MM.1S (cell line): ENCODE data around the gene MANEAL.

ENCODE experiments used
- DNase-seq: peaks from one replicate; pipeline ENCODE4 v3.0.0-alpha.2; 2015
- H2AFZ ChIP-seq: fragments of 300-600 bp; sonication (generic); 2 replicates; pipeline ENCODE4 v1.6.0; 2016; ENCODE audit warnings: antibody characterized with exemption, low read length
- H3F3A ChIP-seq: fragments of 300-600 bp; sonication (generic); 2 replicates; pipeline ENCODE4 v1.6.1; 2016; ENCODE audit warnings: mild to moderate bottlenecking, antibody characterized with exemption, low read length, moderate library complexity, mixed read lengths; ENCODE audit not compliant: insufficient read depth
- H3K27ac ChIP-seq: fragments of 300-600 bp; sonication (generic); 2 replicates; pipeline ENCODE4 v1.5.1; 2016; ENCODE audit warnings: mild to moderate bottlenecking, low read length
- H3K27me3 ChIP-seq: fragments of 300-600 bp; sonication (generic); replicated peaks from 2 replicates; pipeline ENCODE4 v1.6.0; 2016; ENCODE audit warnings: low read length; ENCODE audit not compliant: insufficient read depth
- H3K36me3 ChIP-seq: fragments of 300-600 bp; sonication (generic); replicated peaks from 2 replicates; pipeline ENCODE4 v1.6.1; 2016; ENCODE audit warnings: mild to moderate bottlenecking, low read length, mixed read lengths; ENCODE audit not compliant: insufficient read depth
- H3K4me1 ChIP-seq: fragments of 300-600 bp; sonication (generic); 2 replicates; pipeline ENCODE4 v1.6.1; 2016; ENCODE audit warnings: low read length, mixed read lengths
- H3K4me2 ChIP-seq: fragments of 300-600 bp; sonication (generic); 2 replicates; pipeline ENCODE4 v1.6.0; 2016; ENCODE audit warnings: low read depth, low read length
- H3K4me3 ChIP-seq: fragments of 300-600 bp; sonication (generic); 2 replicates; pipeline ENCODE4 v1.5.1; 2016; ENCODE audit warnings: low read length, mixed read lengths
- H3K79me2 ChIP-seq: fragments of 300-600 bp; sonication (generic); 2 replicates; pipeline ENCODE4 v1.6.1; 2016; ENCODE audit warnings: mixed run types, low read length, mixed read lengths
- H3K9ac ChIP-seq: fragments of 300-600 bp; sonication (generic); 2 replicates; pipeline ENCODE4 v1.6.1; 2016; ENCODE audit warnings: low read length, mixed read lengths
- H3K9me2 ChIP-seq: fragments of 300-600 bp; sonication (generic); replicated peaks from 2 replicates; pipeline ENCODE4 v1.6.1; 2016; ENCODE audit warnings: mild to moderate bottlenecking, low read length, mixed read lengths; ENCODE audit not compliant: insufficient read depth
- H3K9me3 ChIP-seq: fragments of 300-600 bp; sonication (generic); replicated peaks from 2 replicates; pipeline ENCODE4 v1.6.1; 2016; ENCODE audit warnings: mild to moderate bottlenecking, low read length, mixed read lengths; ENCODE audit not compliant: insufficient read depth
- H4K20me1 ChIP-seq: fragments of 300-600 bp; sonication (generic); 2 replicates; pipeline ENCODE4 v1.6.1; 2016; ENCODE audit warnings: mild to moderate bottlenecking, low read length, moderate library complexity, mixed read lengths; ENCODE audit not compliant: insufficient read depth
- CTCF ChIP-seq: fragments of 300-600 bp; sonication (generic); IDR thresholded peaks from 2 replicates; pipeline ENCODE4 v1.5.1; 2016; ENCODE audit warnings: antibody characterized with exemption, low read length, mixed read lengths
- EZH2 ChIP-seq: fragments of 300-600 bp; sonication (generic); optimal IDR thresholded peaks from 2 replicates; pipeline ENCODE3; 2017; ENCODE audit warnings: low read depth, mild to moderate bottlenecking, antibody characterized with exemption, low read length, mixed read lengths
- EZH2phosphoT487 ChIP-seq: fragments of 300-600 bp; sonication (generic); IDR thresholded peaks from 2 replicates; pipeline ENCODE4 v1.6.1; 2018; ENCODE audit warnings: antibody characterized with exemption, low read length

Gene MANEAL

GRCh38 chr1:37776946-37777516, 16.6 kb upstream of the MANEAL start:
- DNase-seq: no peak
- H3K27ac ChIP-seq: no peak overlapping the region
- TF ChIP-seq EZH2phosphoT487 (no peak), CTCF (no peak), EZH2 (no peak)
- H3K36me3 ChIP-seq: no peaks in the 10 kb centered on the region
- H3F3A ChIP-seq: no peaks in the 10 kb centered on the region
- no peaks in the 10 kb centered on the region for H3K79me2 ChIP-seq
- no peaks in the 10 kb centered on the region for H4K20me1 ChIP-seq
- no peak overlapping the region for H3K4me3 ChIP-seq
- no peaks in the 10 kb centered on the region for H3K4me1 ChIP-seq
- H3K9ac ChIP-seq: no peak overlapping the region
- H3K9me3 ChIP-seq: no peaks in the 10 kb centered on the region
- H3K9me2 ChIP-seq: no peaks in the 10 kb centered on the region
- no peaks in the 10 kb centered on the region for H3K27me3 ChIP-seq
- no peak overlapping the region for H2AFZ ChIP-seq
- no peak overlapping the region for H3K4me2 ChIP-seq

GRCh38 chr1:37778654-37779053, 15.0 kb upstream of the MANEAL start:
- Histone ChIP-seq H3K4me1 (no peaks in the 10 kb centered on the region), H3K9ac (no peak overlapping the region), H3K9me3 (no peaks in the 10 kb centered on the region), H3F3A (no peaks in the 10 kb centered on the region), H3K4me2 (no peak overlapping the region), H3K4me3 (no peak overlapping the region), H3K79me2 (no peaks in the 10 kb centered on the region), H4K20me1 (no peaks in the 10 kb centered on the region), H2AFZ (no peak overlapping the region), H3K27me3 (no peaks in the 10 kb centered on the region), H3K27ac (no peak overlapping the region), H3K9me2 (no peaks in the 10 kb centered on the region), H3K36me3 (no peaks in the 10 kb centered on the region)
- DNase-seq: no peak
- TF ChIP-seq EZH2phosphoT487 (no peak), CTCF (no peak), EZH2 (no peak)

GRCh38 chr1:37782491-37782890, 11.2 kb upstream of the MANEAL start:
- H3K27ac ChIP-seq: no peak overlapping the region
- no peak overlapping the region for H3K4me3 ChIP-seq
- H4K20me1 ChIP-seq: no peaks in the 10 kb centered on the region
- TF ChIP-seq EZH2 (no peak), EZH2phosphoT487 (no peak), CTCF (no peak)
- H2AFZ ChIP-seq: no peak overlapping the region
- H3K9ac ChIP-seq: no peak overlapping the region
- no peaks in the 10 kb centered on the region for H3F3A ChIP-seq
- no peaks in the 10 kb centered on the region for H3K9me3 ChIP-seq
- no peaks in the 10 kb centered on the region for H3K27me3 ChIP-seq
- H3K4me2 ChIP-seq: no peak overlapping the region
- no peak for DNase-seq
- H3K36me3 ChIP-seq: no peaks in the 10 kb centered on the region
- no peaks in the 10 kb centered on the region for H3K9me2 ChIP-seq
- H3K4me1 ChIP-seq: no peaks in the 10 kb centered on the region
- no peaks in the 10 kb centered on the region for H3K79me2 ChIP-seq
